Measurements from ENCODE around the gene PHLDB2.

PHLDB2 gene

GRCh38 chr3:111971533-111972130, 112.6 kb downstream of the PHLDB2 start:
- Mint-ChIP-seq H3K4me3 (no peak overlapping the region), H3K27me3 (no peaks in the 10 kb centered on the region), H3K4me1 (peaks cover 12% of the 10 kb centered on the region), H3K27ac (no peak overlapping the region), H3K9me3 (no peaks in the 10 kb centered on the region)
- DNase-seq = no peak
- no peak for ATAC-seq

DNA sequence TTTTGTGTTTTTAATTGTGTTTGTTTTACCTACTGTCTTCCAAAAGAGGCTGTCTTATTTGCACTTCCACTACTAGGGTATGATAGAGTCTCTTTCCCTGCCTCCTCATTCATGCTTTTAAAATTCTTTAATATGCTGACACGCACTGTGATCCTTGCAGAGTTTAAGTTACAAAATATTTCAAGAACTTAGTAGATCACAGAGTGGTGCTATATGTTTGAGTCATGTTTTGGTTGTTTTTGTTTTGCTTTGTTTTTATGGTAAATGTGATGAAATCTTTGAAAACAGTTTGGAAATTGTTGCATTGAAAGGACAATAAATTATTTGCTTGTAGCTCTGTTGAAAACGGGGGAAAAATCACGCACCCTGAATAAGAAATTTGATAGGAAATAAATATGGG, 113.8 kb downstream of the PHLDB2 start:
- Mint-ChIP-seq H3K27me3 (no peaks in the 10 kb centered on the region), H3K27ac (no peak overlapping the region), H3K4me3 (no peak overlapping the region), H3K9me3 (no peaks in the 10 kb centered on the region), H3K4me1 (peaks cover under 1% of the 10 kb centered on the region)
- DNase-seq (no peak), ATAC-seq (no peak)

- Mint-ChIP-seq H3K4me3 (no peak overlapping the region), H3K27me3 (no peaks in the 10 kb centered on the region), H3K9me3 (no peaks in the 10 kb centered on the region), H3K27ac (no peak overlapping the region), H3K4me1 (peaks cover 6% of the 10 kb centered on the region)
- ATAC-seq (no peak), DNase-seq (no peak)
These were observed 116.1 kb downstream of the PHLDB2 start for GRCh38 chr3:111975131-111975530.

- Mint-ChIP-seq H3K27ac (no peak overlapping the region), H3K4me3 (no peak overlapping the region), H3K27me3 (no peaks in the 10 kb centered on the region), H3K9me3 (no peaks in the 10 kb centered on the region), H3K4me1 (peaks cover 17% of the 10 kb centered on the region)
- ATAC-seq (no peak), DNase-seq (no peak)
These were observed 117.2 kb downstream of the PHLDB2 start for GRCh38 chr3:111976254-111976653.

GRCh38 chr3:111978583-111979433, 119.7 kb downstream of the PHLDB2 start, which contains the start of gene ABHD10:
Gene ABHD10, plus strand, starts transcription at chr3:111979026. Its CDS starts 36 bp downstream, at chr3:111979062.
- peak; percentile 93 to 96 for DNase-seq
- Mint-ChIP-seq H3K4me3 (peak within 1 kb of the TSS; percentile 85 to 92), H3K27ac (peak within 1 kb of the TSS; percentile 91 to 96), H3K27me3 (no peaks in the 10 kb centered on the region), H3K4me1 (peaks cover 33% of the 10 kb centered on the region), H3K9me3 (no peaks in the 10 kb centered on the region)
- peak; percentile 98 for ATAC-seq

DNA sequence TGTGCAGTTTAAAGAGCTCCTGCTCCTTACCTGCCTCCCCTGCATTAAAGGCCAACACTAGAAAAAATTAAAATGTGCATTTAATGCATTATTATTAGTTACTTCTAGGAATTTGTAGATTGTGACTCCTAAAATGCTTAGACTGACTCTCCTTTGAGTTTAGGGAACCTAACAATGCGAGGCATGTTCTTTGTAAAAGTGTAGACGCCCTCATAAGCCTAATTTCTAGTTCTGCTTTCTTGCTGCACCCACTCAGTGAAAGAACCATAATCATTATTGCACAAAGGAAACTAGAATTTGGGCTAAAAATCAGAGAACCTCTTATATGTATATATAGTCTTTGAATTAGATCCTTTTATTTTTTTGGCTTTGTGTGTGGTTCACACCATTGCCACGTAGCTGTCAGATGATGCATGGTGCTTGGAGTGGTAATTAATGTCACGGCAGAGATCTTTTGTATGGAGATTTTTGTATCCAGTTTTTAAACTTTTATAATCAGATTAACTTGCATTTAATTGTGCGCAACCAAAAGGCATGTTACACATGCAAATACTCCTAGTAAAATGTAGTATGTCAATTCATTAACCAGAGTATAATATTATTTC, 120.5 kb downstream of the PHLDB2 start:
- DNase-seq (no peak), ATAC-seq (peak; percentile 5)
- no peaks in the 10 kb centered on the region for H3K27me3 Mint-ChIP-seq
- H3K4me3 Mint-ChIP-seq = peak overlapping the region; percentile 85 to 92
- no peaks in the 10 kb centered on the region for H3K9me3 Mint-ChIP-seq
- H3K4me1 Mint-ChIP-seq = peaks cover 40% of the 10 kb centered on the region
- H3K27ac Mint-ChIP-seq = peak overlapping the region; percentile 91 to 96

DNA sequence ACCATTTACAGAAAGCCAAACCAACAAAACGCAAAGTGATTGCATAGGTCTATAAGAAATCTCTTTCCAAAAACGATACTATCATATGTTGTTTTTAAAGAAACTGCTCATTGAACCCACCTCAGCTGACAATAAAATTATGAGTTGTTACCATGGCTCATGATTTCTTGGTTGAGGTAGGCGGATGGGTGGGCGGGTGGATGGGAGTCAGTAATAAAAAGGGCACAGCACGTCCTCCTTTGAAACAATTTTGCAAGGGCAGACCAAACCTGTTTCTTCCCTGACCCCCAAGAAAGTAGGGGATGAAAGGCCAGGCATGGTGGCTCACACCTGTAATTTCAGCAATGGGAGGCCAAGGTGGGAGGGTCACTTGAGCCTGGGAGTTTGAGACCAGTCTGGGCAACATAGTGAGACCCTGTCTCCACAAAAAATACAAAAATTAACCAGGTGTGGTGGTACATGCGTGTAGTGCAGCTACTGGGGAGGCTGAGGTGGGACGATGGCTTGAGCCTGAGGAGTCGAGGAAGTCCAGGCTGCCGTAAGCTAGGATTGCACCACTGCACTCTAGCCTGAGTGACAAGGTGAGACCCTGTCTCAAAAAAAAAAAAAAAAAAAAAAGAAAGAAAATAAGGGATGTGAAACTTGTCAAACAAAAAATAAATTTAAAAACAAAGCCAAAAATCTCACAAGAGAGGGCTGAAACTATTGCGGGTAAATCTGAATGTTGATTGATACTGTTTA, 121.8 kb downstream of the PHLDB2 start:
- ATAC-seq (no peak), DNase-seq (no peak)
- H3K27ac Mint-ChIP-seq = peak overlapping the region in 1 of 2 donors; percentile 26
- H3K4me1 Mint-ChIP-seq = peaks cover 54% of the 10 kb centered on the region
- peak overlapping the region; percentile 85 to 92 for H3K4me3 Mint-ChIP-seq
- H3K27me3 Mint-ChIP-seq = no peaks in the 10 kb centered on the region
- no peaks in the 10 kb centered on the region for H3K9me3 Mint-ChIP-seq

DNA sequence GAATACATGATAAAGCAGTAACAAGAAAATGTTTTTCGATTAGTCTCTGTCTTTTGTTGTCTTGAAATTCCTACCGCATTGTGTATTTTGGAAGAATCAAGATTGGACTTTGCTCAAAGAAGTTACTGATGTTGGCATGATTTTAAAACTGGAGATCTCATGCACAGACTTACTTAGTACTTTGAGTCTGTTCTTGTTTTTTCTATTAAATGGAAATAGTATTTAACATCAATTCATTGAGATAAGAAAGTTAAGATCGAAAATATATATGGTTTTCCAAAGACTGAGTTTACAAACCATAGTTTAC, 122.3 kb downstream of the PHLDB2 start:
- DNase-seq (no peak), ATAC-seq (no peak)
- no peaks in the 10 kb centered on the region for H3K9me3 Mint-ChIP-seq
- peaks cover 59% of the 10 kb centered on the region for H3K4me1 Mint-ChIP-seq
- no peak overlapping the region for H3K27ac Mint-ChIP-seq
- H3K27me3 Mint-ChIP-seq = no peaks in the 10 kb centered on the region
- peak overlapping the region; percentile 11 to 92 for H3K4me3 Mint-ChIP-seq

GRCh38 chr3:111984636-111985298, 125.7 kb downstream of the PHLDB2 start:
- Mint-ChIP-seq H3K27ac (peak overlapping the region in 1 of 2 donors; percentile 2), H3K9me3 (no peaks in the 10 kb centered on the region), H3K4me1 (peaks cover 69% of the 10 kb centered on the region), H3K4me3 (no peak overlapping the region), H3K27me3 (no peaks in the 10 kb centered on the region)
- ATAC-seq (peak; percentile 43), DNase-seq (no peak)

DNA sequence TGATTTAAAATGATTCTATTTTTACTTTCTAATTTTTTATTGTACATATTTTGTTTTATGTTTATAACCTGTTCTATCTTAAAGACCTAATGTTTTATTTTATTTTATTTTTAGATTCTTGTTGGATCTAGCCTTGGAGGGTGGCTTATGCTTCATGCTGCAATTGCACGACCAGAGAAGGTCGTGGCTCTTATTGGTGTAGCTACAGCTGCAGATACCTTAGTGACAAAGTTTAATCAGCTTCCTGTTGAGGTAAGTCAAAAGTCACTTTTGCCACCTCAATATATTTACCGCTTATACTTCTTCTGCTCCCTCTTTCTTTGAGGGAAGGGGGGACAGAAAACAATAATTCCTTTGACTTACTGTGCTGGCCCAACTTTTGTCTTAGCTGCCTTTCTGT, 127.7 kb downstream of the PHLDB2 start:
- H3K27ac Mint-ChIP-seq = no peak overlapping the region

GRCh38 chr3:111989061-111989678, 130.1 kb downstream of the PHLDB2 start:
- ATAC-seq (peak; percentile 80), DNase-seq (no peak)
- no peak overlapping the region for H3K4me3 Mint-ChIP-seq
- H3K4me1 Mint-ChIP-seq = peaks cover 37% of the 10 kb centered on the region
- H3K27me3 Mint-ChIP-seq = no peaks in the 10 kb centered on the region
- H3K27ac Mint-ChIP-seq = no peak overlapping the region
- H3K9me3 Mint-ChIP-seq = no peaks in the 10 kb centered on the region

More for the DNA sequence above, 127.7 kb downstream of the PHLDB2 start:
- Mint-ChIP-seq H3K4me3 (no peak overlapping the region), H3K9me3 (no peaks in the 10 kb centered on the region), H3K27me3 (no peaks in the 10 kb centered on the region), H3K4me1 (peaks cover 51% of the 10 kb centered on the region)
- DNase-seq (no peak), ATAC-seq (no peak)

DNA sequence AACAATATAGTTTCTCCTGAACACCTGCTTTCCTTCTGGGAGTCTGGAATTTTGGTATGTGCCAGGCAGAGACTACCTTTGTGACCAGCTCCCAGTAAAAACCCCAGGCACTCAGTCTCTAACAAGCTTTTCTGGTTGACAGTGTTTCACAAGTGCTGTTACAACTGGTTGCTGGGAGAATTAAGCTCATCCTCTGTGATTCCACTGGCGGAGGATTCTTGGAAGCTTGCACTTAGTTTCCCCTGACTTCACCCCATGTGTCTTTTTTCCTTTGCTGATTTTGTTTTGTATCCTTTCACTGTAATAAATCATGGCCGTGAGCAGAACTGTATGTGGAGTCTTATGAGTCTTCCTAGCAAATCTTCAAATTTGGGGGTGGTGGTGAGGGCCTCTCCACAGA, 134.0 kb downstream of the PHLDB2 start:
- ATAC-seq (no peak), DNase-seq (no peak)
- Mint-ChIP-seq H3K9me3 (no peaks in the 10 kb centered on the region), H3K27me3 (no peaks in the 10 kb centered on the region), H3K4me3 (no peak overlapping the region), H3K27ac (no peak overlapping the region), H3K4me1 (peaks cover 7% of the 10 kb centered on the region)

DNA sequence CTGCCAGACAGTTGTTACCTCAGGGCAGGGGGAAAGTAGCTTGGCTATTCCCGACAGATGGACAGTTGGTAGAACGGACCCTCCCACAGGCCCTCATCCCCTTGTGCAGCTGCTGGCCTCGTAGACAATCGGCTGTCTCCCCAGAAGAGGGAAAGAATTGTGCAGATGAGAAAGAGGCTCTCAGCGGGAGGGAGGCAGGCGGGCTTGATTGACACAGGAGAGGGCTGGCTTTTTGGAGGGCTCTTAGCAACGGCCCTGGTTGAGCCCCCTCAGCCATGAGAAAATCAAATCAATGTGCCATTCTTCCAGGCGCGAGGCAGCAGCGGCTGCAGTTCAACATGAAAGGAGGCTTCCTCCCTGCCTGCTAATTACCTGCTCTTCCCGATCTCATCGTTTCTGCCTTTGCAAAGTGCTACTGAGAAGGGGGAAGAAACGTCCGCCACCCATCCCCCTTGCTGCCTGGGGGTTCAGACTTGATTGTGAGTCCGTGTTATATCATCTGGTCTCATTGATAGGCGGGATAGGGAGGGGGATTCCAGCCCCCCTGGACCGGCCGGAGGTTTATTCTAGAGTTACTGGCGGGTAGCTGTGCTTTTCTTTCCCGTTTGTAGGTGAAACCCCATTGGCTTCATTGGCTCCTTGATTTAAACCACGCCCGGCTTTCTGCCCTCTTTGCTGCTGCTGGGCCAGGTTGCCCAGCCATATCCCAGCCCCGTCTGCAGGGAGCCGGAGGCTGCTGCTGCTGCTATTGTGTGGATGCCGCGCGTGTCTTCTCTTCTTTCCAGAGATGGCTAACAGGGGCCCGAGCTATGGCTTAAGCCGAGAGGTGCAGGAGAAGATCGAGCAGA, 139.8 kb downstream of the PHLDB2 start, which contains the start of gene TAGLN3:
TSS of gene TAGLN3 (plus strand) at position 287 of the 848 bp plus-strand sequence. CDS start at position 788, 501 bp downstream.
- H3K27me3 Mint-ChIP-seq = no peaks in the 10 kb centered on the region
- ATAC-seq (no peak), DNase-seq (no peak)
- no peaks in the 10 kb centered on the region for H3K9me3 Mint-ChIP-seq
- H3K4me1 Mint-ChIP-seq = peaks cover 52% of the 10 kb centered on the region
- peak within 1 kb of the TSS; percentile 73 to 83 for H3K4me3 Mint-ChIP-seq
- H3K27ac Mint-ChIP-seq = peak within 1 kb of the TSS in 1 of 2 donors; percentile 52
